Stimulated activated effector memory CD8-positive, alpha-beta T cell treated with anti-CD3 and anti-CD28 coated beads, Interleukin-12 subunit alpha, Interleukin-12 subunit beta, amount 100 ng/mL, for 72 hours (primary cell): ENCODE data around the gene CTSW.
"Not testable (repeated sequence)": the region's sequence is repeated elsewhere in the genome, so short reads cannot be mapped to it uniquely, and the experiment has no call there.

Experiments
- ATAC-seq: fragments of 150-1000 bp; cut with Tn5 transposase; 2 replicates; pipeline ENCODE4 v1.10.0; 2021
- DNase-seq, 2 donors: peaks; one replicate each; pipeline ENCODE4 v3.0.0; 2021 to 2022; ENCODE audit warnings: low spot score in 2 of 2
- H3K27ac Mint-ChIP-seq: one replicate; pipeline ENCODE4 v1.8.0; 2022; ENCODE audit warnings: mild to moderate bottlenecking, mixed read lengths
- H3K36me3 Mint-ChIP-seq: one replicate; pipeline ENCODE4 v1.8.0; 2022; ENCODE audit warnings: mild to moderate bottlenecking, mixed read lengths
- H3K4me1 Mint-ChIP-seq: one replicate; pipeline ENCODE4 v1.8.0; 2022; ENCODE audit warnings: mixed read lengths
- H3K4me3 Mint-ChIP-seq: one replicate; pipeline ENCODE4 v1.8.0; 2022; ENCODE audit warnings: mild to moderate bottlenecking, mixed read lengths
- H3K9me3 Mint-ChIP-seq: one replicate; pipeline ENCODE4 v1.8.0; 2022; ENCODE audit warnings: mixed read lengths

The CTSW gene

GRCh38 chr11:65885808-65886536 lies 6.3 kb downstream of the CTSW start:
- no peaks in the 10 kb centered on the region for H3K9me3 Mint-ChIP-seq
- peaks cover 65% of the 10 kb centered on the region for H3K4me1 Mint-ChIP-seq
- ATAC-seq (no peak), DNase-seq (no peak)
- H3K4me3 Mint-ChIP-seq = peak overlapping the region; percentile 78
- peak overlapping the region; percentile 74 for H3K27ac Mint-ChIP-seq
- H3K36me3 Mint-ChIP-seq = peaks cover 94% of the 10 kb centered on the region

DNA sequence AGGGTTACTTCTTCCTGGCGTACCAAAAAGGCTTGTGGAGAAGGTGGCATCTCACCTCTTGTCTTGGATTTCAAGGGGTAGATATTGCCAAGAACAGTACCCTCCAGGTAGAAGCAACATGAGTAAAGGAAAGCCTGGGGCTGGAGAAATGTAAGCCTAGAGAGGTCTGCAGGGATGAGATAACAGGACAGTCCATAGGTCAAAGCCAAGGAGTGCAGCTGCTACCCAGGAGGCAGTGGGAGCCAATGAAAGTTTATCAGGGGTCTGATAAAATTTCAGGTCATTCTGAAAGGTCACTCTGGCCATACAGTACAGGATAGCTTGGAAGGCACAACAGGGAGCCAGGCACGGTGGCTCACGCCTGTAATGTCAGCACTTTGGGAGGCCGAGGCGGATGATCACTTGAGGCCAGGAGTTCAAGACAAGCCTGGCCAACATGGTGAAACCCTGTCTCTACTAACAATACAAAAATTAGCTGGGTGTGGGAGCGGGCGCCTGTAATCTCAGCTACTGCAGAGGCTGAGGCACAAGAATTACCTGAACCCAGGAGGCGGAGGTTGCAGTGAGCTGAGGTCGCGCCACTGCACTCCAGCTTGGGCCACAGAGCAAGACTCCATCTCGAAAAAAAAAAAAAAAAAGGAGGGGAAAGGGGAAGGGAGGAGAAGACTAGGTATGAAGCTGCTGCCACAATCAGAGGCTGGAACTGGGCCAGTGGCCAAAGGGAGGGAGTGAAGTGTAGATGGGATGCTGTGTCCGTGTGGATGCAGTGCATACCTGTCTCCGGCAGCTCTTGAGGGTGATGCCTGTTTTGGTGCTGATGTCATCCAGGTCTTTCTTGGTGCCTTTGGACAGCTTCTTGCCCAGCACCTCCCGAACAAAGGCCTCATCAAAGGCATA lies 7.4 kb downstream of the CTSW start:
- ATAC-seq (no peak), DNase-seq (no peak)
- Mint-ChIP-seq H3K4me1 (peaks cover 57% of the 10 kb centered on the region), H3K27ac (peak overlapping the region; percentile 82), H3K36me3 (peaks cover 97% of the 10 kb centered on the region), H3K9me3 (no peaks in the 10 kb centered on the region), H3K4me3 (peak overlapping the region; percentile 78)

GRCh38 chr11:65887723-65888162 lies 8.1 kb downstream of the CTSW start:
- peaks cover 97% of the 10 kb centered on the region for H3K36me3 Mint-ChIP-seq
- ATAC-seq = no peak
- peak overlapping the region; percentile 82 for H3K27ac Mint-ChIP-seq
- peak overlapping the region; percentile 78 for H3K4me3 Mint-ChIP-seq
- no peak for DNase-seq
- H3K4me1 Mint-ChIP-seq = peaks cover 64% of the 10 kb centered on the region
- H3K9me3 Mint-ChIP-seq = no peaks in the 10 kb centered on the region

DNA sequence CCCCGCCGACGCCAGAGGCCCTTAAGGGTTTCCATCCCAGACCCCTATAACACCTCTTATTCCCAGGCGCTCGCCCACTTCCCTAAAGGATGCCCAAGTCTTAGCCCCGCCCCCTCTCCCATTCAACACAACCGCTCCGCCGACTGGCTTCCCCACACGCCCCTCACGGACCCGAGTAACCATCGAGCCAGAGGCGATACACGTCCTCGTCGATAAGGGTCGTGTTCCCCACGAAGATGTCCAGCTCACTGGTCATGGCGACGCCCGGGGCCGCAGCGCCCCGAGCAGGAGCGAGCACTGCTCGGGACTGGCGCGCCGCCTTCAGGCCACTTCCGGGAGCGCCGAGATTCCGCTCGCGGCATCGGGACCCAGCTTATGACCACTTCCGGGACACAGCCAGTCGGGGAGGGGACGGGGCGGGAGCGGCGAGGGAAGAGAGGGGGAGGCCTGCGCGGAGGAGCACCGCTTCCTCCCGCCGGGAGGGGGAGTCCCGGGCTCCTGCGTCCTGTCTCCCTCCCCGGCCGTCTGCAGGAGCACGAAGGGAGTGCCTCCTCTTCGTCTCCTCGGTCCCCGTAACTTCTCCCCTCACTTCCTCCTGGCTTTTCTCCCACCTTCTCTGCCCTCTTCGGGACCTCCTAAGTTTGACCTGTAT lies 8.7 kb downstream of the CTSW start, which contains the start of gene FIBP:
TSS of gene FIBP (minus strand) at position 309 of the 652 bp plus-strand sequence. CDS start at position 256, 53 bp downstream.
- Mint-ChIP-seq H3K27ac (peak within 1 kb of the TSS; percentile 82), H3K4me3 (peak within 1 kb of the TSS; percentile 78), H3K36me3 (peaks cover 97% of the 10 kb centered on the region), H3K4me1 (peaks cover 69% of the 10 kb centered on the region), H3K9me3 (no peaks in the 10 kb centered on the region)
- DNase-seq (peak; percentile 91 to 98), ATAC-seq (peak; percentile 79)

- H3K36me3 Mint-ChIP-seq = peaks cover 97% of the 10 kb centered on the region
- peak within 1 kb of the TSS; percentile 82 for H3K27ac Mint-ChIP-seq
- H3K9me3 Mint-ChIP-seq = no peaks in the 10 kb centered on the region
- DNase-seq (peak; percentile 96 to 99), ATAC-seq (peak; percentile 76)
- peaks cover 75% of the 10 kb centered on the region for H3K4me1 Mint-ChIP-seq
- H3K4me3 Mint-ChIP-seq = peak within 1 kb of the TSS; percentile 78
Observed at GRCh38 chr11:65890324-65891218, 10.9 kb downstream of the CTSW start, which contains the start of gene CCDC85B. Gene CCDC85B (plus strand): TSS chr11:65890673. CDS start chr11:65890784, 111 bp downstream.

GRCh38 chr11:65891219-65892136 lies 11.8 kb downstream of the CTSW start:
- peak overlapping the region; percentile 78 for H3K4me3 Mint-ChIP-seq
- peaks cover 81% of the 10 kb centered on the region for H3K4me1 Mint-ChIP-seq
- H3K9me3 Mint-ChIP-seq = no peaks in the 10 kb centered on the region
- DNase-seq = peak in 1 of 2 donors; percentile 71
- peaks cover 97% of the 10 kb centered on the region for H3K36me3 Mint-ChIP-seq
- peak overlapping the region; percentile 82 for H3K27ac Mint-ChIP-seq
- ATAC-seq = no peak

DNA sequence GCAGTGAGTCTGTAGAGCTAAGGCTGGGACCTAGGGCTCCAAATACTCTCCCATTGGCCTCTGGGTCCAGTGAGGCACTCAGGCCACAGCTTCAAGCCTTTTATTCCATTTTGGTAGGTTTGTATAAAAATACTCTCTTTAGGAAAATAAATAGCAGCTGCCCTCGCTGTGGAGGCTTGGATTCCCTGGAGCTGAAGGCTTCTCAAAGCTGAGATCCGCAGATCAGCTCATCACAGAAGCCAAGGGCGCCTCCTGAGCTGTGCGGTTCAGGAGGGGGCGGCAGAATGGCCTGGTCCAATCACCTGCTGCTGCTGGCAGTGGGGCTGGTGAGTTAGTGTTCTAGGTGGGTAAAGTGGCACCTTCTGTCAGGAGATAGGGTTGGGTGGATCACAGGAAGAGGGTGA lies 12.5 kb downstream of the CTSW start:
- Mint-ChIP-seq H3K4me3 (peak overlapping the region; percentile 78), H3K4me1 (peaks cover 81% of the 10 kb centered on the region), H3K36me3 (peaks cover 97% of the 10 kb centered on the region), H3K27ac (peak overlapping the region; percentile 82)
- not testable (repeated sequence) for DNase-seq, H3K9me3 Mint-ChIP-seq, ATAC-seq

- no peak for DNase-seq
- peak overlapping the region; percentile 82 for H3K27ac Mint-ChIP-seq
- peaks cover 80% of the 10 kb centered on the region for H3K4me1 Mint-ChIP-seq
- peak overlapping the region; percentile 78 for H3K4me3 Mint-ChIP-seq
- no peaks in the 10 kb centered on the region for H3K9me3 Mint-ChIP-seq
- no peak for ATAC-seq
- peaks cover 97% of the 10 kb centered on the region for H3K36me3 Mint-ChIP-seq
Observed at GRCh38 chr11:65892661-65893317, 13.2 kb downstream of the CTSW start.

GRCh38 chr11:65894034-65894591 lies 14.5 kb downstream of the CTSW start:
- Mint-ChIP-seq H3K4me3 (peak overlapping the region; percentile 78), H3K9me3 (no peaks in the 10 kb centered on the region), H3K27ac (peak overlapping the region; percentile 82), H3K36me3 (peaks cover 97% of the 10 kb centered on the region), H3K4me1 (peaks cover 75% of the 10 kb centered on the region)
- DNase-seq (no peak), ATAC-seq (no peak)

GRCh38 chr11:65895482-65895981 lies 15.9 kb downstream of the CTSW start:
- no peak for DNase-seq
- peak overlapping the region; percentile 86 for H3K27ac Mint-ChIP-seq
- peak overlapping the region; percentile 78 for H3K4me3 Mint-ChIP-seq
- H3K4me1 Mint-ChIP-seq = peaks cover 61% of the 10 kb centered on the region
- ATAC-seq = no peak
- H3K9me3 Mint-ChIP-seq = no peaks in the 10 kb centered on the region
- peaks cover 95% of the 10 kb centered on the region for H3K36me3 Mint-ChIP-seq

- H3K4me1 Mint-ChIP-seq = peaks cover 61% of the 10 kb centered on the region
- peaks cover 90% of the 10 kb centered on the region for H3K36me3 Mint-ChIP-seq
- no peak for DNase-seq
- H3K4me3 Mint-ChIP-seq = peak overlapping the region; percentile 78
- no peaks in the 10 kb centered on the region for H3K9me3 Mint-ChIP-seq
- no peak for ATAC-seq
- peak overlapping the region; percentile 86 for H3K27ac Mint-ChIP-seq
Observed at GRCh38 chr11:65896034-65896999, 16.7 kb downstream of the CTSW start.

DNA sequence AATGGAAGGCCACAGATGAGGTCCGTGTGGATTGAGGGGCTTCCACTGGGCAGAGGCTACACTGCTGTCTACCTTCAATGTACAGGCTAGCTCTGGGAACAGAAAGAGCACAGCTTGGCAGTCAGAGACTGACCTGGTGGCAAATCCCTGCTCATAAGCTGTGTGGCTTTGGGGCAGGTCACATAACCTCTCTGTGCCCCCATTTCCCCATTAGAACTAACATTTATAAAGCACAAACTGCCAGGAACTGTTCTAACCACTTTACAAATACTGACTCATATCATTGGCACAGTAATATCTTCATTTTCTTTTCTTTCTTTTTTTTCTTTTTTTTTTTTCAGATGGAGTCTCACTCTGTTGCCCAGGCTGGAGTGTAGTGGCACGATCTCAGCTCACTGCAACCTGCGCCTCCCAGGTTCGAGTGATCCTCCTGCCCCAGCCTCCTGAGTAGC lies 17.4 kb downstream of the CTSW start:
- DNase-seq (no peak), ATAC-seq (no peak)
- H3K27ac Mint-ChIP-seq = peak overlapping the region; percentile 86
- H3K4me3 Mint-ChIP-seq = peak overlapping the region; percentile 78
- H3K9me3 Mint-ChIP-seq = no peaks in the 10 kb centered on the region
- H3K4me1 Mint-ChIP-seq = peaks cover 66% of the 10 kb centered on the region
- H3K36me3 Mint-ChIP-seq = peaks cover 89% of the 10 kb centered on the region
